ENCODE measurements around the gene UBA6. TPM values are rescaled to one million over a fixed set of nuclear protein-coding genes. Genes with fewer than 3 reads are reported as not detected.

Gene UBA6
- total and polyA plus RNA-seq, 9 of the 15 experiments (the other 6 are each of a cell fraction or from before 2014, with no cell fraction given) = 22.9 to 139 (median 94.6) TPM

DNA sequence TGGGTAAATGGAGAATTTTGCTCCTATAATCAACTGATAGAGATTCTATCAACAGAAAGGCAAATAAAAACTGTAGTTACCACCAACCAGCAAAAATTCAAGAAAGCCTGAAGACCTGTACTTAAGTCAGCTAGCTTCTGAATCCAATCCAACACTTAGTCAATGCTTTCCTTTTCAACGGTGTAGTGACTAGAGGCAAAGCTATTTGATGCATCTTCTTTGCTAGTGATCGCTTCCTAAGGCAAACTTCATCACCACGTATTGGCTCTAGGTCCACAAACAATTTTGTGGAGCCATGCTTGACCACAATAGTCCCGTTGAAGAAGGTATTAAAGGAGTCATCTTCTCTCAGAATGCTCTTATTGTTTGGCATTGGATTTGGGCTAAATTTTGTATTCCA, 25.0 kb upstream of the UBA6 start:
- no TSS peak for BruUV-seq (replicated peaks)
- H3K4me2 ChIP-seq (ENCODE audit: insufficient read depth, low read length) = no peak overlapping the region
- intact Hi-C loops (cut with micrococcal nuclease) (loop anchor here (10.0 kb wide), 1 partner anchor 189 kb away; no protein-coding TSS in a partner anchor), in situ Hi-C loops (cut with MboI) (no loop called here)
- H3K4me3 ChIP-seq = no peak overlapping the region
- H3K27ac ChIP-seq (ENCODE audit: extremely low read depth, low read depth, low read length) = no peak overlapping the region
- WGBS (ENCODE audit: insufficient coverage, low coverage, missing lambda C conversion rate) = 94% methylated on average over 4 of the region's 4 CpGs
- POLR2A ChIA-PET = interaction anchor here (0.6 to 1.1 kb wide), 3 partner anchors 11 to 21 kb away, joined by 3 to 4 read pairs (median 3); no protein-coding TSS in a partner anchor
- H3K36me3 ChIP-seq (ENCODE audit: control insufficient read depth, insufficient read depth, low read length) = peaks cover 25% of the 10 kb centered on the region
- H3K9ac ChIP-seq (ENCODE audit: insufficient read depth in 1 of 2, low read depth in 2 of 2, low read length in 2 of 2) = no peak overlapping the region
- peaks cover 8% of the 10 kb centered on the region for H3K9me3 ChIP-seq (replicated peaks; ENCODE audit: control insufficient read depth, insufficient read depth, low read depth, low read length)
- no peak overlapping the region for H2AFZ ChIP-seq (ENCODE audit: low read depth, low read length)
- H3K4me1 ChIP-seq (replicated peaks in 1 of 2; ENCODE audit: control insufficient read depth in 2 of 2, insufficient read depth in 2 of 2, low read length in 2 of 2) = peaks cover 5 to 31% of the 10 kb centered on the region in 2 experiments
- no peak for DNase-seq (ENCODE audit: extremely low read depth in 1 of 4, low spot score in 3 of 4)
- H3K79me2 ChIP-seq (ENCODE audit: control insufficient read depth, insufficient read depth, low read length) = peaks cover 7% of the 10 kb centered on the region; the same call in 2 of the 3 replicates
- H3K9me1 ChIP-seq (ENCODE audit: control insufficient read depth, insufficient read depth, low read length) = no peaks in the 10 kb centered on the region
- ATAC-seq = no peak
- no peaks in the 10 kb centered on the region for H3K27me3 ChIP-seq (ENCODE audit: control insufficient read depth in 2 of 2, insufficient read depth in 2 of 2, low read length in 2 of 2)
- no peaks in the 10 kb centered on the region for H4K20me1 ChIP-seq (replicated peaks; ENCODE audit: control insufficient read depth, insufficient read depth, low read length)
- no peak for FAIRE-seq
- CTCF ChIA-PET (ENCODE audit: low intra/inter-chr PET ratio) = no interaction called here
- TF ChIP-seq ZKSCAN8 (CRISPR knock-in tag; IDR thresholded peaks at IDR 0.05) = no peak
- no peak for TF ChIP-seq RREB1 (CRISPR knock-in tag; IDR thresholded peaks at IDR 0.05)
- TF ChIP-seq ZNF609 (CRISPR knock-in tag; IDR thresholded peaks at IDR 0.05; ENCODE audit: borderline replicate concordance) = no peak
- TF ChIP-seq PTRF (tag; IDR thresholded peaks at IDR 0.05) = no peak
- TF ChIP-seq, protein P1, sequence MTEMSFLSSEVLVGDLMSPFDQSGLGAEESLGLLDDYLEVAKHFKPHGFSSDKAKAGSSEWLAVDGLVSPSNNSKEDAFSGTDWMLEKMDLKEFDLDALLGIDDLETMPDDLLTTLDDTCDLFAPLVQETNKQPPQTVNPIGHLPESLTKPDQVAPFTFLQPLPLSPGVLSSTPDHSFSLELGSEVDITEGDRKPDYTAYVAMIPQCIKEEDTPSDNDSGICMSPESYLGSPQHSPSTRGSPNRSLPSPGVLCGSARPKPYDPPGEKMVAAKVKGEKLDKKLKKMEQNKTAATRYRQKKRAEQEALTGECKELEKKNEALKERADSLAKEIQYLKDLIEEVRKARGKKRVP (CRISPR knock-in tag; IDR thresholded peaks at IDR 0.05) = no peak
- TF ChIP-seq RAD51 (IDR thresholded peaks at IDR 0.05; ENCODE audit: borderline replicate concordance, low read depth) = no peak
- TF ChIP-seq DEAF1 (CRISPR knock-in tag; IDR thresholded peaks at IDR 0.05) = no peak
- TF ChIP-seq BRCA1 (IDR thresholded peaks at IDR 0.05) = no peak
- TF ChIP-seq BRCA1 (CRISPR knock-in tag; IDR thresholded peaks at IDR 0.05) = no peak

All from K562 (cell line).